GM18858 (cell line): ENCODE data around the gene RUNX2.

Experiments
- ATAC-seq: cut with Tn5 transposase; IDR thresholded peaks from one replicate; pipeline ENCODE4 v1.9.1; 2021; ENCODE audit not compliant: unreplicated experiment

RUNX2 gene

GRCh38 chr6:45576648-45577624 lies 248.8 kb downstream of the RUNX2 start:
- ATAC-seq, result no peak

GRCh38 chr6:45577836-45578504 lies 249.8 kb downstream of the RUNX2 start:
- ATAC-seq, result no peak

- ATAC-seq, result no peak
Observed at GRCh38 chr6:45584127-45584526, 256.0 kb downstream of the RUNX2 start.

- no peak for ATAC-seq
Observed at GRCh38 chr6:45586216-45587171, 258.4 kb downstream of the RUNX2 start.

GRCh38 chr6:45587229-45588060 lies 259.3 kb downstream of the RUNX2 start:
- ATAC-seq, result no peak

GRCh38 chr6:45589367-45589766 lies 261.2 kb downstream of the RUNX2 start:
- ATAC-seq, result no peak

- ATAC-seq, result no peak
Observed at GRCh38 chr6:45590226-45590625, 262.1 kb downstream of the RUNX2 start.

- ATAC-seq, result no peak
Observed at GRCh38 chr6:45590696-45591184, 262.6 kb downstream of the RUNX2 start.

- no peak for ATAC-seq
Observed at GRCh38 chr6:45591306-45591705, 263.2 kb downstream of the RUNX2 start.

GRCh38 chr6:45591890-45592289 lies 263.8 kb downstream of the RUNX2 start:
- no peak for ATAC-seq

GRCh38 chr6:45592991-45593390 lies 264.9 kb downstream of the RUNX2 start:
- no peak for ATAC-seq

GRCh38 chr6:45595010-45595851 lies 267.1 kb downstream of the RUNX2 start:
- ATAC-seq, result no peak

- no peak for ATAC-seq
Observed at GRCh38 chr6:45597424-45597823, 269.3 kb downstream of the RUNX2 start.

- ATAC-seq, result no peak
Observed at GRCh38 chr6:45599053-45599452, 270.9 kb downstream of the RUNX2 start.

- no peak for ATAC-seq
Observed at GRCh38 chr6:45605971-45606370, 277.8 kb downstream of the RUNX2 start.

- no peak for ATAC-seq
Observed at GRCh38 chr6:45606831-45607400, 278.8 kb downstream of the RUNX2 start.

GRCh38 chr6:45607798-45608197 lies 279.7 kb downstream of the RUNX2 start:
- no peak for ATAC-seq

- no peak for ATAC-seq
Observed at GRCh38 chr6:45608252-45608913, 280.3 kb downstream of the RUNX2 start.
